WI38 (cell line): ENCODE results near the gene TEX36.
"Not testable (repeated sequence)": the region's sequence is repeated elsewhere in the genome, so short reads cannot be mapped to it uniquely, and the experiment has no call there.

ENCODE experiments used
- H3K4me3 ChIP-seq: 2 replicates; pipeline ENCODE4 v1.5.1; 2011; ENCODE audit warnings: low read depth, mild to moderate bottlenecking, control low read depth, low read length
- TF ChIP-seq, protein P1 (sequence below): IDR thresholded peaks from 2 replicates; pipeline ENCODE4 v1.5.1; 2012; ENCODE audit warnings: low read depth, mild to moderate bottlenecking, control low read depth, low read length

Gene TEX36

DNA sequence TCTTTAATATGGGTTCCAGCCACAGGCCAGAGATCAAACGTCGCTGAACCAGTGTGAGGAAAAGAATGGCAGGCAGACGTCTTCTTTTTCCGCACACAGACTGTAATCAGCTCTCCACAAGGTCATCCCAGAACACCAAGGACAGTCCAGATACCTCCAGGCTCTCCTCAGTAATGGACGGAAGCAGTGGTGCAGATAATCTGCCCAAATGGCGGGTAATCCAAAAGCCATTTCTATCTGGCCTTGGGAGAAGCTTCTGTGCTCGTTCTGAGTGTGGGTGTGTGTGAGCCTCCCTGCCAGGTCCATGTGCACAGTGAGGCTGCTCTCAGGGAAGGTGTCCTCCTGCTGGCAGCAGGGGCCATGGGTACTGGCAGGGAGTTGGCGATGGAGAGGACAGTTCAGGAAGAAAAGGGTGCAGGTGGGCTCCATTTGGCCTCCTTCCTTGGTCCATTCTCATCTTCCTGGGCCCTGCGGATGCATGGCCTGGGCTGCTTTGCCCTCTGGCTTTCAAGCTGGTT lies 15.6 kb upstream of the TEX36 start:
- TF ChIP-seq, protein P1, sequence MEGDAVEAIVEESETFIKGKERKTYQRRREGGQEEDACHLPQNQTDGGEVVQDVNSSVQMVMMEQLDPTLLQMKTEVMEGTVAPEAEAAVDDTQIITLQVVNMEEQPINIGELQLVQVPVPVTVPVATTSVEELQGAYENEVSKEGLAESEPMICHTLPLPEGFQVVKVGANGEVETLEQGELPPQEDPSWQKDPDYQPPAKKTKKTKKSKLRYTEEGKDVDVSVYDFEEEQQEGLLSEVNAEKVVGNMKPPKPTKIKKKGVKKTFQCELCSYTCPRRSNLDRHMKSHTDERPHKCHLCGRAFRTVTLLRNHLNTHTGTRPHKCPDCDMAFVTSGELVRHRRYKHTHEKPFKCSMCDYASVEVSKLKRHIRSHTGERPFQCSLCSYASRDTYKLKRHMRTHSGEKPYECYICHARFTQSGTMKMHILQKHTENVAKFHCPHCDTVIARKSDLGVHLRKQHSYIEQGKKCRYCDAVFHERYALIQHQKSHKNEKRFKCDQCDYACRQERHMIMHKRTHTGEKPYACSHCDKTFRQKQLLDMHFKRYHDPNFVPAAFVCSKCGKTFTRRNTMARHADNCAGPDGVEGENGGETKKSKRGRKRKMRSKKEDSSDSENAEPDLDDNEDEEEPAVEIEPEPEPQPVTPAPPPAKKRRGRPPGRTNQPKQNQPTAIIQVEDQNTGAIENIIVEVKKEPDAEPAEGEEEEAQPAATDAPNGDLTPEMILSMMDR, result no peak
- H3K4me3 ChIP-seq, result no peak overlapping the region

DNA sequence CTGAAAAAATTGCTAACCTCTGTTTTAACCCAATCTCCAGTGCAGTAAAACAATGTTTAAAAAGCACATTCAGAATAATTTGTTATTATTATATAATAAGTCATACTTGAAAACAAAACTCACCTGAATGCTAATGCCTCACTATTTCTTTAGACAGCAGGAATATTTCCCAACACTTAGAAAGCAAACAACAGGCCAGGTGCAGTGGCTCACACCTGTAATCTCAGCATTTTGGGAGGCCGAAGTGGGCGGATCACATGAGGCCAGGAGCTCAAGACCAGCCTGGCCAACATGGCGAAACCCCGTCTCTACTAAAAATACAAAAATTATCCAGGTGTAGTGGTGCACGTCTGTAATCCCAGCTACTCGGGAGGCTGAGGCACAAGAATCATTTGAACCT lies 13.9 kb upstream of the TEX36 start:
- not testable (repeated sequence) for H3K4me3 ChIP-seq

DNA sequence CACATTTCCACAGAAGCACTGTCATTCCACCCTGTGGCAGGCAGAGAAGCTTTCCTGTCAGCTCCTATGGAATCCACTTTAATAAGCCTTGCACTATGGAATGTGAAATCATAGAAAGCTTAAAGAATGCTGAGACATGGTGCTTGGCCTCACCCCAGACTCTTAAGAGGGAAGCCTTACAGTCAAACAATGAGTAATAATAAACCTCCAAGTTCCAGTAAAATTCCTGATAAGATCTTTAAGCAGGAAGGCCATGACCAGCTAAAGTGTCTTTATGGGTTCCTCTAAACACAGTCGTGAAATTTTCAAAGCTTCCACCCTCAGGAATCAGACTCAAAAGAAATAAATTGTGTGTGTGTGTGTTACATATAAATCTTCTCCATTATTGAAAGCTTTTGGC lies 11.9 kb upstream of the TEX36 start:
- H3K4me3 ChIP-seq, result no peak overlapping the region
- TF ChIP-seq, protein P1, result no peak

DNA sequence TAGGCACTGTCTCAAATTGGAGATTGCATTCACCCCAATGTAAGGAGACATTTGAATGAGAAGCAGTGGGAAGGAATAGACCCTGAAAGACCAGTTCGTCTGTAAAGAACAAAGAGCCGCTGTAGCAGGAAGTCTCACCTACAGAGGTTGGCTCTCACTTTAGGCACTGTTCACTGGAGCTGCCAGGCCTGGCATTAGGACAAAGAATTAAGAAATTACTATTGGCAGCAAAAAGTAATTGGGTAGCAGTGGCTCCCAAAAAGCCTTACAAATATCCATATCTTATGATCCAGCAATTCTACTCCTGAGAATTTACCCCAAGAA lies 10.5 kb upstream of the TEX36 start:
- TF ChIP-seq, protein P1, result no peak
- H3K4me3 ChIP-seq, result no peak overlapping the region

DNA sequence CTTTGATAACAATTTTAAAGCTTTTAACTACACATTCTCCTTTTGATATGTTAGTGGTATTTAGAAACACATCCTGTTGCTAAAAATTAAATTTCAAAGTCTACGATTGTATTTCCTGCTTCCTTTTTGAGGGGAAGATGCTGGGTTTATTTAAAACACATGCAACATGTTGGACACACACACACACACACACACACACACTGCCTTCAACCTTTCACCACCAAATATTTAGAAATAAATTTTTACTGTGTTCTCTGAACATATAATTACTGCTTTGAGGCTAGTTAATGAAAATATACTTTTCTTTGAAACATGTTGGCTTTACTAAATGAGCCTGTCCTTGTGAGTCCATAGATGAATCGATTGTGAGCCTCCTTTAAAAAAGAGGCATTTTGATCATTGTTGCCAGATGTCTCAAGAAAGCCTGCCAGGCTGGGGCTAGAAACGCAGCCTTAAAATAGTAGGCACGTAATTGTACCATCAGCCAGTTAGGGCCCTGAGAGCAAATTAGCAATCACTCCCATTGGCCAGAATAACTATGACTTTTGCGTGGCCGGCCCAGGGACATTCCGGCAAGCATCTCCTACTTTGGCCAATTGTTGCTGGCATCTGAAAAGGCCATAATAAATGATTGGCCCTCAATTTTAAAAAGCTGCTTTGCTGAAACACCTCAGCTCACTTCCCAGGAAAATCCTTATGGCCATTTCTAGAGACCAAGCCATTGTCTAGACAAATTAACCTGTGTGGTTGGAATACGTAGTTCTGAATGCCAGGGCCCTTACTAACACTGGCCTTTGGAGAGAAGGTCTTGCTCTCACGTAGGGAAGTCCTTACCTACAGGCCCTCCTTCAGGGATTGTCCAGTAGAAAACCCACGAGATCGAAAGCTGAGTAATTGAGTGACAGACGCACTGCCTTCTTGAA lies 9.9 kb upstream of the TEX36 start:
- H3K4me3 ChIP-seq, result no peak overlapping the region
- TF ChIP-seq, protein P1, result no peak

DNA sequence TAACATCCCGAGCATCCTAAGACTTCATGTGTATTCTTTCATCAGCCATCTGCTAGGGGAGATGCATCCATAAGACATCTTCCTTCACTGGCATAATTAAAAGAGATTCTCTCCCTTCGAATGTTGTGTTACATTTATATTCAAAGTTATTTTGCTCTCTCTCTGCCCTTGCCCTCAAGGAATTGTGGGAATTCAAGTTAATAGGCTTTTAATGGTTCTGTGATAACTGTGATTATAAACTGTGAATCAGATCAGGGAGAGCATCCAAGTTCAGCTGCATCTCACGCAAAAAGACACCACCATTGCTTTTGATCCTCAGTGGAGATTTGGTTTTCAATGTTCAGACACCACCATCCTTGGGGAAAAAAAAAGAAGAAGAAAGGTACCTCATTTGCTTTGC lies 9.2 kb upstream of the TEX36 start:
- TF ChIP-seq, protein P1, result no peak
- no peak overlapping the region for H3K4me3 ChIP-seq

DNA sequence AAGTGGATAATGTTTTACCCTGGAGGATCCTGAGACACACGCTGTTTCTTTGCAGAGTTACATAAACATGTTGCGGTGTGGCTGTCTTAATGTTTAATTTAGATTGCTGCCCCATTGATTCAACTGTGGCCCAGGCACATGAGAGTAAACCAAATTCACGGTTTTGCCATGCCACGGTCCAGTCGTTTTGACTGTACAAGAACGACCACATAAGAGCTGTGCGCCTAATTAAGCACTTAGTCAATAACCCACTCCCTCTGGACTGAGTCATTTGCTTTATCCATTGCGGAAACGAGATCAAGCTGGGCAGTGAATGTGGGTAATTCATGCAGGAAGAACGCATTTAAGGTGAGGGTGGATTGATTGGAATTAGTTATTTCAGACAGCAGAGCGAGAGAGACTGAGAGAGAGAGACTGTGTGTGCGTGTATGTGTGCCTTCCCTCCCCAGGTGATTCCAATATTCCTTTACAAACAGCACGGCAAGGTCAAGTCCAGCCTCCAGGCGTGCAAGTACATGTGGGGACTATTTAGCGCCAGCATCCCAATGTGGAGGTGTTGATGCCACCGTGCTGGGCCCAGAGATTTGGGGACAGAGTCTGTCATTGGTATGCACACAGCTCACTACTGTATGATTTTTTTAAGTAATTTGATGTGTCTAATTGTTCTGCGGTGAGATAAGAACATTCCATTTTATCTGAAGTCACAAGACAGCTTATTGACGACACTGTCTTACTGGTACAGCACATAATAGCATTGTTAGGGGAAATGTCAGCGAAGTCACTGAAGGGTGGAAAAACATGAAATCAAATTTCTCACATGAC lies 8.4 kb upstream of the TEX36 start:
- TF ChIP-seq, protein P1, result no peak
- H3K4me3 ChIP-seq, result no peak overlapping the region
